ENCODE measurements around the gene OR4K1.

DNA sequence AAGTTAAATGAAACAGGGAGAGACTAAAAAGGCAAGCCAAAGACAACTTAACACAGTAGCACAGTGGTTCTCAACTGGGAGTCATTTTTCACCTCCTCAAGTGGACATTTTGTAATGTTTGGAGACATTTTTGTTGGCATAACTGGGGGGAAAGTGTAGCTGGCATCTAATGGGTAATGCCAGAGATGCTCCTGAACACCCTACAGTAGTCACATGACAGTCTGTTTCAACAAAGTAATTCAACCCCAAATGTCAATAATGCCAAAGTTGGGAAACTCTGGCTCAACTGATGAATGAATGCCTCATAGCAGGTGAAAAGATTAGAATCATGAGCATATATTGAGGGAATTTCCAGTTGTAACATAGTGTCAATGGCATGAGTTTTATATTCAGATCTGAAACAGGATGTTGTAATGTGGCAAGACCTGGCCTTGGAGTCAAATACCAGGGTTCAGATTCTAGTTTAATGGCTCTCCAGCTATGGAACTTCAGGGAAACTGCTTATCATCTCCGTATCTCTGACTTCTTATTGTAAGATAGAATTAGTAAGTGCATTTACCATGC is 12.7 kb upstream of the OR4K1 start:
- TF ChIP-seq, protein P1, sequence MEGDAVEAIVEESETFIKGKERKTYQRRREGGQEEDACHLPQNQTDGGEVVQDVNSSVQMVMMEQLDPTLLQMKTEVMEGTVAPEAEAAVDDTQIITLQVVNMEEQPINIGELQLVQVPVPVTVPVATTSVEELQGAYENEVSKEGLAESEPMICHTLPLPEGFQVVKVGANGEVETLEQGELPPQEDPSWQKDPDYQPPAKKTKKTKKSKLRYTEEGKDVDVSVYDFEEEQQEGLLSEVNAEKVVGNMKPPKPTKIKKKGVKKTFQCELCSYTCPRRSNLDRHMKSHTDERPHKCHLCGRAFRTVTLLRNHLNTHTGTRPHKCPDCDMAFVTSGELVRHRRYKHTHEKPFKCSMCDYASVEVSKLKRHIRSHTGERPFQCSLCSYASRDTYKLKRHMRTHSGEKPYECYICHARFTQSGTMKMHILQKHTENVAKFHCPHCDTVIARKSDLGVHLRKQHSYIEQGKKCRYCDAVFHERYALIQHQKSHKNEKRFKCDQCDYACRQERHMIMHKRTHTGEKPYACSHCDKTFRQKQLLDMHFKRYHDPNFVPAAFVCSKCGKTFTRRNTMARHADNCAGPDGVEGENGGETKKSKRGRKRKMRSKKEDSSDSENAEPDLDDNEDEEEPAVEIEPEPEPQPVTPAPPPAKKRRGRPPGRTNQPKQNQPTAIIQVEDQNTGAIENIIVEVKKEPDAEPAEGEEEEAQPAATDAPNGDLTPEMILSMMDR (IDR thresholded peaks at IDR 0.05; ENCODE audit: low read length), result no peak
- no peak for TF ChIP-seq EZH2 (IDR thresholded peaks at IDR 0.05; ENCODE audit: borderline replicate concordance, low read length)

All from OCI-LY1 (cell line).